Measurements from ENCODE around the gene GAS6.

DNA sequence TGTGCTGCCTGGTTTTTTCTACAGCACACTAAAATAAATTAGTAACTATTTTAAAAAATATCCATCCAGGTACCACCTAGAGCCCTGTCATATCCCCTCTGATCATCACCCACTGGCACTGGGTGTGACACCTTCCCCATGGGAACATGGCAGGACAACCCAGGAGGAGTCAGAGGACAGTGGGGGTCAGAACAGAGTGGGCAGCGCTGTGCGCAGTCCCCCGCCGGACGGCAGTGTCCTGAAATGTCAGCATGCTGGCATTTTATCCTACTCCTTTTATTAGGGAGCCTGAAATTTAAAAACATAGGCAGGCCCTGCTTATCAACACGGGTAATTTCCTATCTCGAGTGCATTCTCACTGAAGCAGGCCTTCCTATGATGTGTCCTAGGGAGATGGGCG is 42.1 kb upstream of the GAS6 start:
- TF ChIP-seq, protein P1, sequence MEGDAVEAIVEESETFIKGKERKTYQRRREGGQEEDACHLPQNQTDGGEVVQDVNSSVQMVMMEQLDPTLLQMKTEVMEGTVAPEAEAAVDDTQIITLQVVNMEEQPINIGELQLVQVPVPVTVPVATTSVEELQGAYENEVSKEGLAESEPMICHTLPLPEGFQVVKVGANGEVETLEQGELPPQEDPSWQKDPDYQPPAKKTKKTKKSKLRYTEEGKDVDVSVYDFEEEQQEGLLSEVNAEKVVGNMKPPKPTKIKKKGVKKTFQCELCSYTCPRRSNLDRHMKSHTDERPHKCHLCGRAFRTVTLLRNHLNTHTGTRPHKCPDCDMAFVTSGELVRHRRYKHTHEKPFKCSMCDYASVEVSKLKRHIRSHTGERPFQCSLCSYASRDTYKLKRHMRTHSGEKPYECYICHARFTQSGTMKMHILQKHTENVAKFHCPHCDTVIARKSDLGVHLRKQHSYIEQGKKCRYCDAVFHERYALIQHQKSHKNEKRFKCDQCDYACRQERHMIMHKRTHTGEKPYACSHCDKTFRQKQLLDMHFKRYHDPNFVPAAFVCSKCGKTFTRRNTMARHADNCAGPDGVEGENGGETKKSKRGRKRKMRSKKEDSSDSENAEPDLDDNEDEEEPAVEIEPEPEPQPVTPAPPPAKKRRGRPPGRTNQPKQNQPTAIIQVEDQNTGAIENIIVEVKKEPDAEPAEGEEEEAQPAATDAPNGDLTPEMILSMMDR (IDR thresholded peaks at IDR 0.05), result no peak
- TF ChIP-seq POLR2A (IDR thresholded peaks at IDR 0.05), result no peak
